DMS153 treated with DMSO at 0.1 percent for 48 hours (cell line): ENCODE measurements around the gene GRIN3B.

ENCODE experiments used
- DNase-seq: peaks from one replicate; lab custom pipeline; 2025; ENCODE audit not compliant: unreplicated experiment; lab: John Stamatoyannopoulos, UW

GRIN3B gene

GRCh38 chr19:964116-964520 lies 36.1 kb upstream of the GRIN3B start:
- DNase-seq = no peak

GRCh38 chr19:964761-965694 lies 35.2 kb upstream of the GRIN3B start:
- no peak for DNase-seq

- DNase-seq = no peak
These were observed 33.6 kb upstream of the GRIN3B start for GRCh38 chr19:966485-967088.

GRCh38 chr19:970695-971094 lies 29.5 kb upstream of the GRIN3B start:
- no peak for DNase-seq

- DNase-seq = no peak
These were observed 28.4 kb upstream of the GRIN3B start for GRCh38 chr19:971795-972194.

- no peak for DNase-seq
These were observed 27.9 kb upstream of the GRIN3B start for GRCh38 chr19:972281-972680.

- DNase-seq = no peak
These were observed 26.3 kb upstream of the GRIN3B start for GRCh38 chr19:973726-974563.

GRCh38 chr19:974564-975257 lies 25.5 kb upstream of the GRIN3B start:
- DNase-seq = no peak

GRCh38 chr19:976476-976875 lies 23.7 kb upstream of the GRIN3B start:
- no peak for DNase-seq

GRCh38 chr19:977058-977464 lies 23.2 kb upstream of the GRIN3B start:
- no peak for DNase-seq

GRCh38 chr19:979318-979741 lies 20.9 kb upstream of the GRIN3B start:
- no peak for DNase-seq

- no peak for DNase-seq
These were observed 19.9 kb upstream of the GRIN3B start for GRCh38 chr19:980133-980998.

- DNase-seq = no peak
These were observed 17.6 kb upstream of the GRIN3B start for GRCh38 chr19:982567-983170.

- no peak for DNase-seq
These were observed 15.9 kb upstream of the GRIN3B start, which contains the start of gene WDR18 for GRCh38 chr19:984165-984967. TSS of gene WDR18 (plus strand) at chr19:984345. CDS start at chr19:984354, 9 bp downstream.

- DNase-seq = no peak
These were observed 14.1 kb upstream of the GRIN3B start for GRCh38 chr19:986083-986482.

- DNase-seq = no peak
These were observed 12.1 kb upstream of the GRIN3B start for GRCh38 chr19:988081-988480.

GRCh38 chr19:988510-988909 lies 11.7 kb upstream of the GRIN3B start:
- DNase-seq = no peak

GRCh38 chr19:989381-990081 lies 10.7 kb upstream of the GRIN3B start:
- DNase-seq = no peak
